Stimulated activated CD8-positive, alpha-beta memory T cell treated with anti-CD3 and anti-CD28 coated beads, Interleukin-15, amount 100 ng/mL, for 48 hours (primary cell): ENCODE measurements around the gene SPG21.

ENCODE experiments used
- DNase-seq, 2 donors: peaks; one replicate each; pipeline ENCODE4 v3.0.0-alpha.2; 2020; ENCODE audit warnings: low read depth in 2 of 2

Gene SPG21

GRCh38 chr15:64991536-64992135 is 1.9 kb upstream of the SPG21 start:
- DNase-seq: no peak

- DNase-seq: no peak
Measured at GRCh38 chr15:64990168-64990470, 405 bp upstream of the SPG21 start.

- no peak for DNase-seq
Measured at GRCh38 chr15:64987136-64987535, 2.6 kb downstream of the SPG21 start.

- DNase-seq: no peak
Measured at GRCh38 chr15:64985366-64986033, 4.2 kb downstream of the SPG21 start.

- no peak for DNase-seq
Measured at GRCh38 chr15:64982472-64982871, 7.2 kb downstream of the SPG21 start.

- no peak for DNase-seq
Measured at GRCh38 chr15:64981812-64982431, 7.8 kb downstream of the SPG21 start.

GRCh38 chr15:64979252-64979710 is 10.4 kb downstream of the SPG21 start:
- DNase-seq: no peak

- DNase-seq: no peak
Measured at GRCh38 chr15:64975390-64975789, 14.3 kb downstream of the SPG21 start.

- DNase-seq: no peak
Measured at GRCh38 chr15:64970698-64971097, 19.0 kb downstream of the SPG21 start.

GRCh38 chr15:64969401-64969800 is 20.3 kb downstream of the SPG21 start:
- DNase-seq: no peak

- DNase-seq: no peak
Measured at GRCh38 chr15:64961013-64961412, 28.7 kb downstream of the SPG21 start.

GRCh38 chr15:64960153-64960552 is 29.6 kb downstream of the SPG21 start:
- no peak for DNase-seq

- no peak for DNase-seq
Measured at GRCh38 chr15:64959128-64959527, 30.6 kb downstream of the SPG21 start.

- no peak for DNase-seq
Measured at GRCh38 chr15:64954395-64954794, 35.3 kb downstream of the SPG21 start.

- DNase-seq: no peak
Measured at GRCh38 chr15:64951777-64952418, 37.8 kb downstream of the SPG21 start.

GRCh38 chr15:64950888-64951287 is 38.8 kb downstream of the SPG21 start:
- no peak for DNase-seq

- DNase-seq: no peak
Measured at GRCh38 chr15:64949383-64950186, 40.1 kb downstream of the SPG21 start.

GRCh38 chr15:64948916-64949315 is 40.8 kb downstream of the SPG21 start:
- DNase-seq: no peak

- DNase-seq: no peak
Measured at GRCh38 chr15:64947211-64947610, 42.5 kb downstream of the SPG21 start.

GRCh38 chr15:64944961-64945360 is 44.8 kb downstream of the SPG21 start:
- DNase-seq: no peak

GRCh38 chr15:64943512-64944225 is 46.0 kb downstream of the SPG21 start:
- no peak for DNase-seq
